Left renal cortex interstitium (tissue), 4 donors: ENCODE data around the gene LGALSL. TPM values are rescaled to one million over a fixed set of nuclear protein-coding genes. Genes with fewer than 3 reads are reported as not detected.

ENCODE experiments used
- DNase-seq, 4 donors: peaks; one replicate each; pipeline ENCODE4 v3.0.0-alpha.2; 2013; ENCODE audit warnings: low read depth in 4 of 4, low spot score in 2 of 4, missing footprints in 1 of 4
- polyA plus RNA-seq, 4 donors: library from polyadenylated mRNA; unstranded; fragments of 120-200 nt; gene quantifications; one replicate each; pipeline ENCODE4 v1.2.1, GENCODE V29; 2013; ENCODE audit not compliant: insufficient read length in 4 of 4

The LGALSL gene
- polyA plus RNA-seq, 4 donors, result 31.3 to 42.2 (median 32.2) TPM

DNA sequence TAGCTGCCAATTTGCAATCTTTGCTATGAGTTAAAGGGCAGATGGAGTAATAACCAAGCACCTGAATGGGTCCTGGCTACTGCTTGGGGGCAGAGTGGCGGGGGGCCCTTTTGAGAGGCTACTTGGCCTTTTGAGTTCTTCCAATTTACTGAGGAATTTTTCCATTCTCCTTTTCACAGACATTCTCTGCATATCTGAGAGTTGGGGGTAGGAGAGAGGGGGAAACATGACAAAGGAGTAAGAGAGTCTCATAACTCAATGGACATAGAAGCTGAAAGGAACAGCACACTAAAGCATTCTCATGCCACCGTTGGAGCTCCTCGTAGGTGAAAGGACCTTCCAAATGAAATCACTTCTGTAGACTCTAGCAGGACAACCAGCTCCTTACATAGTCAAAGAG is 16.1 kb downstream of the LGALSL start:
- DNase-seq, result no peak

DNA sequence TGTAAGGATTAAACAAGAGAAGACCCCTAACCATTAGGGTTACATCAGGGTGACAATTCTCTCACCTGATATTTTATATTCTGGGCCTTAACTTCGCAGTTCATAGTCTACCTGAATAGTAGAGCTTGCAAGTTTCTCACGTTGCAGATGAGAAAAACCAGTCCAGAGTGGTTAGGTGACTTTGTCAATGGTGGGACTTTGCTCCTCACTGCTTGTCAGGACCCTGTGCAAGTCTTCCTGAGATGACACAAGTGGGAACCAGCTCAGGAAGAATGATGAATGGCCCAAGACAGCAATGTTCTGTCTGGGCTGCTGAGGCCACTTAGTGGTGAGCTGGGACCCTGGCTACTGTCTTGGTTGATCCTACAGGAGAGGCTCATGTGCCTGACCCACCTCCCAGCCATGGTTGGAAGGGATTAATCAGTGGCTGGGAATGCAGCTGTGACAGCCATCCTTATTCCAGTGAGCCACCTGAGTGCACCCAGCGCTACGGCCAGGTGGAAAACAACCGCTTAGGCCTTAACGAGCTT is 16.9 kb downstream of the LGALSL start:
- no peak for DNase-seq

DNA sequence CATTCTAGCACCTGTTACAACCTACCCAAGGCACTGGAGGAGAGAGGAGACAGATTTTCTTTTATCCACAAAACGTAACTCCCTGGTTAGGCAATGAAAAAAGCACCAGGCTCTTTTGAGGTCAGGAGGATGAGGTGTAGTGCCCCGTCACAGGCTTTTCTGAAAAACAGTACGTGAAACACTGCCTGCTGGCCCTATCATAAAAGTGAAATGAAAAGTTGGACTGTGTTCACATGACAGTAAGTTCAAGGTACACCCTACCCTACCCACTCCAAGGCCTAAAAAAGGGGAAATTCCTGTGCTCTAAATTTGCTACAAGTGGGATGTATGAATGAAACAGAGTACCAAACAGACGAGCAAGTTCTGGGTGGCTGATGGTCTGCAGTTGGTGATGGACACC is 17.6 kb downstream of the LGALSL start:
- no peak for DNase-seq

- no peak for DNase-seq
Observed at GRCh38 chr2:64472881-64473280, 18.9 kb downstream of the LGALSL start.

- no peak for DNase-seq
Observed at GRCh38 chr2:64474121-64474571, 20.2 kb downstream of the LGALSL start.

DNA sequence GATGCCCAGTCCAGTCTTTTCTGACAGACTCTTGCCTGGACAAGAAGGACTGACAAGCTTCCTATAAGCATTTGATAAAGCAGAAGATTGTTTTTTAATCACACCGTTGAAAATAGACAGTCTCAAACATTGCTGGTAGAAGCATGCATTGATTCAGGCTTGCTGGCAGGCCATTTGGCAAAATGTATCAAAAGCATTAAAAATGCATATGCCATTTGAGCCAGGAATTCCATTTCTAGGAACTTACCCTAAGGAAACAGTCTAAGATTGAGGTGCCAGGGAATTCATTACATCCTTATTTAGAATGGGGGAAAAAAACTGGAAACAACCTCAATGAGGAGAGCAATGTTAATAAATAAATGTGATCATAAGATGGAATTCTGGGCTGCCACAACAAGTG is 20.7 kb downstream of the LGALSL start:
- DNase-seq, result no peak

DNA sequence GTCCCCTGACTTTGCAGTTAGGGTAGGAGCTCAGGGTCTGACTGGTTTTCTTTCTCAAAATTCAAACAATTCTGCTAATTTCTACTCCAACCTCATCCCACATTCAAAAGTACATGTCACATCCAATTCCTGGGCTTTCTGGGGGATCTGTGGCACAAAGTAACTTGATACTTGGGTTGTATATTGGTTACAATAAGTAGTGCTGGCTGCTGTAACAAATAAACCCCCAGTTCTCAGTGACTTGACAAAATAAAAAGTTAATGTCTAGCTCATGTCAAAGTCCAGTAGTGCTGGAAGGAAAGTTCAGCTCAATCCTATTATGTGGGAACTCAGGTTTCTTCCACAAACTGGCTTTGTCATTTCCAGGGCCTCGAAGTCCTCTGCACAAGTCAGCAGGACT is 23.1 kb downstream of the LGALSL start:
- no peak for DNase-seq

DNA sequence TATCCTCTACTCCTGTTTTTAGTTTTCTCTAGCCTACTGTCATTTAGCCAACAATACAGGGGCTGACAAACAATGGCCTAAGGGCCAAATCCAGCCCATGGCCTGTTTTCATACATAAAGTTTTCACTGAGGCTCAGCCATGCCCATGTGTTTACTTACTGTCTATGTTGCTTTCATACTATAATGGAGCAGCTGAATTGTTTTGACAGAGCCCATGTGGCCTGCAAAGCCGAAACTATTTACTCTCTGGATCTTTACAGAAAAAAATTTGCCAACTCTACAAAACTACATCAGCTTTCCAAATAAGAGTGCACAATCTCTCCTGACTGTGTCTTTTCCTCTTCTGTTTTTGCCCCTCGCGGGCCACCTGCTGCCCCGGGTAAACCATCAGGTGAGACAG is 24.0 kb downstream of the LGALSL start:
- no peak for DNase-seq

- no peak for DNase-seq
Observed at GRCh38 chr2:64478502-64479230, 24.7 kb downstream of the LGALSL start.

- no peak for DNase-seq
Observed at GRCh38 chr2:64479259-64480117, 25.5 kb downstream of the LGALSL start.

DNA sequence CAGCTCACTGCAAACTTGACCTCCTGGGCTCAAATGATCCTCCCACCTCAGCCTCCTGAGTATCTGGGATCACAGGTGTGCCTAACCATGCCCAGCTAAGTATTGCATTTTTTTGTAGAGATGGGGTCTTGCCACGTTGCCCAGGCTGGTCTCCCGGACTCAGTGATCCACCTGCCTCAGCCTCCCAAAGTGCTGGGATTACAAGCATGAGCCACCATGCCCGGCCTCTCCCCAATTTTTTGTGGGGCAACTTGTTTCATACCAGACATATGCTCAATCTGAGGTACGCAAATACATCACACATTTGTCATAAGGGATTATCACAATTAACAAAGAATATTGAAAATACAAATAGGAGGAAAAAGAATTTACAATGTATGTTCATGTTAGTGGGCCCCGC is 27.7 kb downstream of the LGALSL start:
- DNase-seq, result no peak

GRCh38 chr2:64482243-64482642 is 28.3 kb downstream of the LGALSL start:
- no peak for DNase-seq

GRCh38 chr2:64482765-64483504 is 29.0 kb downstream of the LGALSL start:
- no peak for DNase-seq

DNA sequence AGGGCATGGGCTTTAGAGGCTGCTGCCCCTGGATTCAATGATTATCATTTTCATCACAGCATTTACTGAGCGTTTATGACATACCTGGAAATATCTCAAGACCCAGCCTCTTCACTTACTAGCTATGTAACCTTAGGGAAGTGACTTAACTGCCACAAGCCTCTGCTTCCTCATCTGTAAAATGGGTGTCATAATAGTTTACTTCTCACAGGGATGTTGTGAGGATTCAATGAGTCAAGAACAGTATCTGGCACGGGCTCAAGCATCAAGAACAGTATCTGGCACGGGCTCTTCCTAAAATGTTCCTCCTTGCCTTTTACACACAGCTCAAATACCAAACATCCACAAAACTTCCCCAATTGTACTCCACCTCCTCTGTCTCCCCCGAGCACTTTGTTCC is 31.4 kb downstream of the LGALSL start:
- DNase-seq, result no peak

GRCh38 chr2:64485961-64486360 is 32.0 kb downstream of the LGALSL start:
- no peak for DNase-seq

DNA sequence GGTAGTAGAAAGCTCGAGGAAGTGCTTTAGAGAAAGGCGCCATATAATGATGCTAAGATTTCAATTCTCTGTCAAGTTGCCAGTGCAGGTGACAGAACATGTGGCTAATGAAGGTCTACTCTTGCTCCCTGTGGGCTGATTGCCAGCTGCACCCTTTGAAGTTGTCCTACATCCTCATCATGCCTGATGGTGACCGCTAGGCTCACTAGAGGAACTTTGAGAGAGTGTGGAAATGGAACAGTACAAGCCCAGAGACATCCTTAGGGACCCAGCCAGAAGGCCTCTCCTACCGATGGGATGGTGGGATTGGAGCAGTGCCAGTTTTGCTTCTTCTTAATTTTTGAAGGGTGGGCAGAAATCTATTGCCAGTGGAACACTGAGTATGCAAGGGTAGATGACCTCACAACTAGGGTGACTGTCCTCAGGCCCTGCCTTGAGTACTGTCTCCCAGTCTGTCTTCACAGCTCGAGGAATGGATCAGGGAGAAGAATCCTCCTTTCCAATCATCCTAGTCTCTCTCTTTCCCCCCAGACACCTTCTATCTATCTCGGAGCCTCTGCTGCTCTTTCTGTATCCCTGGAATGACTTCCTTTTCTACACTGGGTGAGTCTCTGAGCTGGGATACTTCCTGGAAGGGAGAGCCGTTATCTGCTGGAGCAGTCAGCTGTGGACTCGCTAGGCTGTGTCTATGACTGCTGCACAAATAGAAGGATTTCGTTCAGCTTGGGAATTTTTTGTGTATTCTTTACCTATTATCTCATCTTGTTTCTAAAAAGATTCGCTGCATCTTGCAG is 33.5 kb downstream of the LGALSL start:
- no peak for DNase-seq

- peak; percentile 28 to 65 (median 46) for DNase-seq
Observed at GRCh38 chr2:64488050-64488974, 34.4 kb downstream of the LGALSL start.

- no peak for DNase-seq
Observed at GRCh38 chr2:64489081-64489751, 35.3 kb downstream of the LGALSL start.

DNA sequence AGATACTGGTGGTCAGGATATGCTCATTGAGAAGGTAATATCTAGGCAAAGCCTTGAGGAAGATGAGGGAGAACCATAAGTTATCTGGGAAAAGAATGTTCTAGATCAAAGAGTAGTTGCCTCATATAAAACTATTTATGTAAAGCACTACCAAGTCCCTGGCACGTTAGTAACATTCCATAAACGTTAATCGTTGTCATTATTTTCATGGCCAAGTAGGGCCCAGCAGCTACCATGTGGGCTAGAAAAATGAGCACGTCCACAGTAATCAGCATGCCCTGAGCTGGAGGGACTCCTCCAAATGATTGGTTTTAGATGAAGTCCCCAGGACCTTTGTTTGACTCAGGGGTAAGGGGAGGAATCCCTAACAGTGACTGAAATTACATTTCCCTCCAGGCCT is 37.5 kb downstream of the LGALSL start:
- no peak for DNase-seq
